Panc1 (cell line): Measurements from ENCODE around the gene TGM5. TPM values are rescaled to one million over a fixed set of nuclear protein-coding genes. Genes with fewer than 3 reads are reported as not detected.

Source experiments
- ATAC-seq: fragments of 200-7000 bp; cut with Tn5 transposase; 2 replicates; pipeline ENCODE4 v1.9.1; 2020; ENCODE audit warnings: mild to moderate bottlenecking, moderate library complexity
- BruUV-seq: library from RNA; stranded (reverse); fragments of 400-500 nt; replicated peaks from 2 replicates; lab custom pipeline; 2021; lab: Mats Ljungman, UMichigan
- CTCF ChIA-PET: fragments of 300-600 bp; sonication (Branson Sonifier 250); formaldehyde crosslinking; loops from one replicate; lab custom pipeline; 2022; ENCODE audit warnings: antibody characterized with exemption; lab: Charles Lee
- POLR2A ChIA-PET: fragments of 300-600 bp; sonication (Branson Sonifier 250); formaldehyde crosslinking; loops from one replicate; lab custom pipeline; 2022; ENCODE audit warnings: antibody characterized with exemption; lab: Charles Lee
- DNase-seq: peaks from one replicate; pipeline ENCODE4 v3.0.0-alpha.2; 2010; ENCODE audit warnings: low read depth, low spot score
- H3K27ac ChIP-seq: 2 replicates; pipeline ENCODE4 v1.5.1; 2011; ENCODE audit warnings: mild to moderate bottlenecking, low read length, inconsistent platforms
- H3K27me3 ChIP-seq: fragments of 200-500 bp; sonication (Bioruptor generic); 2 replicates; pipeline ENCODE4 v1.6.0; 2014; ENCODE audit warnings: low read length, inconsistent platforms; ENCODE audit not compliant: control insufficient read depth, insufficient read depth
- H3K36me3 ChIP-seq: fragments of 200-500 bp; sonication (Bioruptor generic); 2 replicates; pipeline ENCODE4 v1.5.1; 2014; ENCODE audit warnings: inconsistent platforms, mild to moderate bottlenecking, low read length, moderate library complexity; ENCODE audit not compliant: control insufficient read depth, insufficient read depth
- H3K4me1 ChIP-seq: 2 replicates; pipeline ENCODE4 v1.5.1; 2011; ENCODE audit warnings: inconsistent platforms, mild to moderate bottlenecking, low read length, moderate library complexity; ENCODE audit not compliant: control insufficient read depth, insufficient read depth
- H3K4me3 ChIP-seq, 2 experiments: 2 replicates each; pipeline ENCODE4 v1.5.1; 2011 to 2012; ENCODE audit warnings: low read depth in 2 of 2, low read length in 2 of 2, mild to moderate bottlenecking in 2 of 2, inconsistent platforms in 1 of 2, moderate library complexity in 1 of 2
- H3K9me3 ChIP-seq: fragments of 200-500 bp; sonication (Bioruptor generic); 2 replicates; pipeline ENCODE4 v1.5.1; 2014; ENCODE audit warnings: low read depth, mild to moderate bottlenecking, inconsistent platforms, low read length, moderate library complexity; ENCODE audit not compliant: control insufficient read depth, insufficient read depth
- POLR2AphosphoS5 ChIP-seq: IDR thresholded peaks from 2 replicates; pipeline ENCODE4 v1.6.1; 2012; ENCODE audit warnings: mild to moderate bottlenecking, low read depth, low read length, moderate library complexity
- SIN3A ChIP-seq: IDR thresholded peaks from 2 replicates; pipeline ENCODE4 v1.6.1; 2012; ENCODE audit warnings: low read depth, mild to moderate bottlenecking, low read length, moderate library complexity, borderline replicate concordance; ENCODE audit not compliant: insufficient read depth
- TCF7L2 ChIP-seq: IDR thresholded peaks from 2 replicates; pipeline ENCODE4 v1.6.1; 2011; ENCODE audit warnings: mild to moderate bottlenecking, low read depth, low read length, inconsistent platforms
- in situ Hi-C: cut with HindIII; loops from 2 replicates; pipeline ENCODE4 v1.10.0; 2016; ENCODE audit warnings: low sequenced_read_pairs, low pct_unique_long_range_greater_than_20kb
- intact Hi-C: fragments of 100-400 bp; cut with micrococcal nuclease; formaldehyde crosslinking; loops from one replicate; pipeline ENCODE4 v1.10.0; 2022; ENCODE audit not compliant: unreplicated experiment
- total RNA-seq: library from RNA; stranded (reverse); gene quantifications from one replicate; pipeline ENCODE4 v1.2.1, GENCODE V29; 2021; ENCODE audit not compliant: unreplicated experiment
- TF ChIP-seq, protein P1 (sequence below), 2 experiments: IDR thresholded peaks; 2 replicates each; pipeline ENCODE4 v1.6.1; 2011 to 2012; ENCODE audit warnings: low read depth in 2 of 2, control low read depth in 1 of 2, low read length in 1 of 2, mild to moderate bottlenecking in 1 of 2, moderate library complexity in 1 of 2; ENCODE audit not compliant: insufficient read depth in 1 of 2
- TF ChIP-seq, protein P2 (sequence below): fragments of 450-650 bp; IDR thresholded peaks from 2 replicates; pipeline ENCODE4 v1.5.1; 2017; ENCODE audit warnings: mild to moderate bottlenecking

TGM5 gene
- total RNA-seq, 1 experiment from 2014 or later: not detected

DNA sequence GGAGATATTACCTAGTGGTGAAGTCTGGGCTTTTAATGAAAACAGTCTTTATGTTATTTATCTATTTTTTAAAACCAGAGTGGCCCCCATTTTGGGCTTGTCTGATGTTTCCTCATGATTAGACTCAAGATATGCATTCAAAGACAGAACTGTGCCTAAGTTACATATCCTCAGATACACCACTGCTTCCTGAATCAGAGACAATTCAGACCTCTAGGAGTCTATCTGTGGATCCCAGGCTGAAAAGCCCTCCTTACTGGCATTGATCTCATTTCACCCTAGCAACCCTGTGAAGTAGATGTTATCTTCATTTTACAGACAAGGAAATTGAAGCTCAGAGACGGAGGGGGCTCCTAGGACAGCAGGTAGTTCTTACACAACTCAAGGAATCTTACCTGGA lies 16.8 kb upstream of the TGM5 start:
- intact Hi-C loops: no loop called here
- Histone ChIP-seq H3K36me3 (no peaks in the 10 kb centered on the region), H3K4me1 (no peaks in the 10 kb centered on the region; the same call in 1 of the 2 replicates), H3K9me3 (no peaks in the 10 kb centered on the region), H3K27me3 (no peaks in the 10 kb centered on the region), H3K4me3 (no peak overlapping the region), H3K27ac (no peak overlapping the region)
- CTCF ChIA-PET: interaction anchor here (2.4 kb wide), 1 partner anchor 58 kb away, joined by 9 read pairs; no protein-coding TSS in a partner anchor
- in situ Hi-C loops: no loop called here
- no peak for DNase-seq
- TF ChIP-seq, protein P1, sequence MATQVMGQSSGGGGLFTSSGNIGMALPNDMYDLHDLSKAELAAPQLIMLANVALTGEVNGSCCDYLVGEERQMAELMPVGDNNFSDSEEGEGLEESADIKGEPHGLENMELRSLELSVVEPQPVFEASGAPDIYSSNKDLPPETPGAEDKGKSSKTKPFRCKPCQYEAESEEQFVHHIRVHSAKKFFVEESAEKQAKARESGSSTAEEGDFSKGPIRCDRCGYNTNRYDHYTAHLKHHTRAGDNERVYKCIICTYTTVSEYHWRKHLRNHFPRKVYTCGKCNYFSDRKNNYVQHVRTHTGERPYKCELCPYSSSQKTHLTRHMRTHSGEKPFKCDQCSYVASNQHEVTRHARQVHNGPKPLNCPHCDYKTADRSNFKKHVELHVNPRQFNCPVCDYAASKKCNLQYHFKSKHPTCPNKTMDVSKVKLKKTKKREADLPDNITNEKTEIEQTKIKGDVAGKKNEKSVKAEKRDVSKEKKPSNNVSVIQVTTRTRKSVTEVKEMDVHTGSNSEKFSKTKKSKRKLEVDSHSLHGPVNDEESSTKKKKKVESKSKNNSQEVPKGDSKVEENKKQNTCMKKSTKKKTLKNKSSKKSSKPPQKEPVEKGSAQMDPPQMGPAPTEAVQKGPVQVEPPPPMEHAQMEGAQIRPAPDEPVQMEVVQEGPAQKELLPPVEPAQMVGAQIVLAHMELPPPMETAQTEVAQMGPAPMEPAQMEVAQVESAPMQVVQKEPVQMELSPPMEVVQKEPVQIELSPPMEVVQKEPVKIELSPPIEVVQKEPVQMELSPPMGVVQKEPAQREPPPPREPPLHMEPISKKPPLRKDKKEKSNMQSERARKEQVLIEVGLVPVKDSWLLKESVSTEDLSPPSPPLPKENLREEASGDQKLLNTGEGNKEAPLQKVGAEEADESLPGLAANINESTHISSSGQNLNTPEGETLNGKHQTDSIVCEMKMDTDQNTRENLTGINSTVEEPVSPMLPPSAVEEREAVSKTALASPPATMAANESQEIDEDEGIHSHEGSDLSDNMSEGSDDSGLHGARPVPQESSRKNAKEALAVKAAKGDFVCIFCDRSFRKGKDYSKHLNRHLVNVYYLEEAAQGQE (IDR thresholded peaks at IDR 0.05; ENCODE audit: insufficient read depth in 1 of 2, low read depth in 2 of 2, low read length in 1 of 2): no peak
- TF ChIP-seq, protein P2, sequence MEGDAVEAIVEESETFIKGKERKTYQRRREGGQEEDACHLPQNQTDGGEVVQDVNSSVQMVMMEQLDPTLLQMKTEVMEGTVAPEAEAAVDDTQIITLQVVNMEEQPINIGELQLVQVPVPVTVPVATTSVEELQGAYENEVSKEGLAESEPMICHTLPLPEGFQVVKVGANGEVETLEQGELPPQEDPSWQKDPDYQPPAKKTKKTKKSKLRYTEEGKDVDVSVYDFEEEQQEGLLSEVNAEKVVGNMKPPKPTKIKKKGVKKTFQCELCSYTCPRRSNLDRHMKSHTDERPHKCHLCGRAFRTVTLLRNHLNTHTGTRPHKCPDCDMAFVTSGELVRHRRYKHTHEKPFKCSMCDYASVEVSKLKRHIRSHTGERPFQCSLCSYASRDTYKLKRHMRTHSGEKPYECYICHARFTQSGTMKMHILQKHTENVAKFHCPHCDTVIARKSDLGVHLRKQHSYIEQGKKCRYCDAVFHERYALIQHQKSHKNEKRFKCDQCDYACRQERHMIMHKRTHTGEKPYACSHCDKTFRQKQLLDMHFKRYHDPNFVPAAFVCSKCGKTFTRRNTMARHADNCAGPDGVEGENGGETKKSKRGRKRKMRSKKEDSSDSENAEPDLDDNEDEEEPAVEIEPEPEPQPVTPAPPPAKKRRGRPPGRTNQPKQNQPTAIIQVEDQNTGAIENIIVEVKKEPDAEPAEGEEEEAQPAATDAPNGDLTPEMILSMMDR: no peak
- TF ChIP-seq POLR2AphosphoS5 (no peak), TCF7L2 (no peak), SIN3A (no peak)
- POLR2A ChIA-PET: no interaction called here
- no peak for ATAC-seq
- no TSS peak for BruUV-seq

- ChIA-PET CTCF (interaction anchor here (2.4 kb wide), 1 partner anchor 56 kb away, joined by 9 read pairs; no protein-coding TSS in a partner anchor), POLR2A (no interaction called here)
- Histone ChIP-seq H3K4me1 (no peaks in the 10 kb centered on the region), H3K36me3 (no peaks in the 10 kb centered on the region), H3K4me3 (no peak overlapping the region), H3K9me3 (no peaks in the 10 kb centered on the region), H3K27ac (no peak overlapping the region), H3K27me3 (no peaks in the 10 kb centered on the region)
- BruUV-seq: no TSS peak
- in situ Hi-C loops: no loop called here
- DNase-seq (no peak), ATAC-seq (no peak)
- TF ChIP-seq POLR2AphosphoS5: no peak
- TF ChIP-seq TCF7L2: no peak
- TF ChIP-seq, protein P2: no peak
- intact Hi-C loops: no loop called here
These were observed 15.3 kb upstream of the TGM5 start for GRCh38 chr15:43281926-43282602.
